SK-N-SH (cell line): ENCODE results near the gene ATG7. TPM values are rescaled to one million over a fixed set of nuclear protein-coding genes. Genes with fewer than 3 reads are reported as not detected.
"Not testable (repeated sequence)": the region's sequence is repeated elsewhere in the genome, so short reads cannot be mapped to it uniquely, and the experiment has no call there.

Source experiments
- CTCF ChIA-PET: fragments of 300-600, 350-600 bp; formaldehyde crosslinking; extraction: SDS; loops from one replicate; lab custom pipeline; 2021; lab: Yijun Ruan, JAX
- POLR2A ChIA-PET: fragments of 350-600 bp; sonication (Branson Sonifier 250); formaldehyde crosslinking; extraction: SDS; loops from one replicate; lab custom pipeline; 2020; ENCODE audit warnings: antibody characterized with exemption, inconsistent platforms; lab: Yijun Ruan, JAX
- DNase-seq: peaks from one replicate; pipeline ENCODE4 v3.0.0; 2012
- H2AFZ ChIP-seq: fragments of 200-600 bp; sonication (generic); 2 replicates; pipeline ENCODE4 v1.8.1; 2016; ENCODE audit warnings: antibody characterized with exemption, mild to moderate bottlenecking, low read depth
- H3F3A ChIP-seq: fragments of 200-600 bp; sonication (generic); replicated peaks from 2 replicates; pipeline ENCODE3; 2016; ENCODE audit warnings: antibody characterized with exemption, mild to moderate bottlenecking; ENCODE audit not compliant: insufficient read depth
- H3K27ac ChIP-seq, 2 experiments: fragments of 200-500 bp in 1 of 2; fragments of 200-600 bp in 1 of 2; sonication (Bioruptor generic) in 1 of 2; sonication (generic), shearing (Covaris generic) in 1 of 2; 2 replicates each; pipeline versions ENCODE4 v1.5.1 to v1.6.1; 2014 to 2016; ENCODE audit warnings: low read depth in 2 of 2, inconsistent platforms in 1 of 2, low read length in 1 of 2, mild to moderate bottlenecking in 1 of 2, mixed read lengths in 1 of 2
- H3K27me3 ChIP-seq: fragments of 200-600 bp; sonication (generic), shearing (Covaris generic); 2 replicates; pipeline ENCODE4 v1.6.1; 2016; ENCODE audit warnings: mixed run types; ENCODE audit not compliant: insufficient read depth
- H3K36me3 ChIP-seq, 2 experiments: fragments of 200-500 bp in 1 of 2; fragments of 200-600 bp in 1 of 2; sonication (Bioruptor generic) in 1 of 2; sonication (generic) in 1 of 2; replicated peaks in 1 of 2; 2 replicates each; pipeline versions ENCODE3 to v1.5.1; 2014 to 2016; ENCODE audit warnings: low read length in 1 of 2, mild to moderate bottlenecking in 1 of 2; ENCODE audit not compliant: insufficient read depth in 2 of 2, control insufficient read depth in 1 of 2
- H3K4me1 ChIP-seq, 2 experiments: fragments of 200-500 bp in 1 of 2; fragments of 200-600 bp in 1 of 2; sonication (Bioruptor generic) in 1 of 2; sonication (generic), shearing (Covaris generic) in 1 of 2; 2 replicates each; pipeline versions ENCODE4 v1.5.1 to v1.6.1; 2014 to 2016; ENCODE audit warnings: low read depth in 1 of 2, low read length in 1 of 2, mixed run types in 1 of 2; ENCODE audit not compliant: insufficient read depth in 2 of 2, control insufficient read depth in 1 of 2
- H3K4me2 ChIP-seq: fragments of 200-600 bp; sonication (generic), shearing (Covaris generic); 2 replicates; pipeline ENCODE4 v1.6.1; 2017; ENCODE audit warnings: mixed run types
- H3K4me3 ChIP-seq, 2 experiments: fragments of 200-500 bp in 1 of 2; fragments of 200-600 bp in 1 of 2; sonication (Bioruptor generic) in 1 of 2; sonication (generic), shearing (Covaris generic) in 1 of 2; 2 replicates each; pipeline versions ENCODE4 v1.5.1 to v1.8.1; 2014 to 2016; ENCODE audit warnings: low read depth in 2 of 2, inconsistent platforms in 1 of 2, low read length in 1 of 2, mild to moderate bottlenecking in 1 of 2, mixed read lengths in 1 of 2, moderate library complexity in 1 of 2
- H3K79me2 ChIP-seq: fragments of 200-600 bp; sonication (generic); 2 replicates; pipeline ENCODE4 v1.8.1; 2017; ENCODE audit warnings: mild to moderate bottlenecking; ENCODE audit not compliant: insufficient read depth
- H3K9ac ChIP-seq: fragments of 200-600 bp; sonication (generic); 2 replicates; pipeline ENCODE4 v1.6.1; 2017; ENCODE audit warnings: mixed run types
- H3K9me2 ChIP-seq: fragments of 200-600 bp; sonication (generic); 2 replicates; pipeline ENCODE4 v1.6.1; 2017; ENCODE audit warnings: mixed run types
- H3K9me3 ChIP-seq: fragments of 200-600 bp; sonication (generic); 2 replicates; pipeline ENCODE4 v1.6.1; 2017; ENCODE audit warnings: mixed run types, mild to moderate bottlenecking, moderate library complexity
- H4K20me1 ChIP-seq: fragments of 200-600 bp; sonication (generic); 2 replicates; pipeline ENCODE4 v1.6.1; 2017; ENCODE audit warnings: mild to moderate bottlenecking, mixed run types; ENCODE audit not compliant: insufficient read depth
- ELF1 ChIP-seq: IDR thresholded peaks from 2 replicates; pipeline ENCODE4 v1.4.0; 2012
- EZH2phosphoT487 ChIP-seq: fragments of 200-600 bp; sonication (generic); IDR thresholded peaks from 2 replicates; pipeline ENCODE4 v1.6.1; 2017; ENCODE audit warnings: low read depth, mixed run types, mild to moderate bottlenecking, antibody characterized with exemption, moderate library complexity, borderline replicate concordance
- GABPA ChIP-seq: IDR thresholded peaks from 2 replicates; pipeline ENCODE4 v1.4.0; 2012; ENCODE audit warnings: low read depth, mild to moderate bottlenecking
- MEF2A ChIP-seq: IDR thresholded peaks from 2 replicates; pipeline ENCODE4 v1.4.0; 2012; ENCODE audit warnings: low read depth, borderline replicate concordance
- RXRA ChIP-seq: IDR thresholded peaks from 2 replicates; pipeline ENCODE4 v1.4.0; 2012; ENCODE audit warnings: low read depth, mild to moderate bottlenecking, borderline replicate concordance
- SIN3A ChIP-seq: IDR thresholded peaks from 2 replicates; pipeline ENCODE4 v1.6.1; 2012; ENCODE audit warnings: low read depth, mild to moderate bottlenecking, low read length, moderate library complexity, borderline replicate concordance
- SMC3 ChIP-seq: IDR thresholded peaks from 2 replicates; pipeline ENCODE4 v1.6.1; 2012; ENCODE audit warnings: low read depth, low read length, improper control_type of control experiment
- TCF12 ChIP-seq: IDR thresholded peaks from 2 replicates; pipeline ENCODE4 v1.4.0; 2012
- WGBS: methylation state at CpG from one replicate; pipeline ENCODE4 v1.1.6; 2017; ENCODE audit warnings: low lambda C conversion rate; 5-methylcytosine and 5-hydroxymethylcytosine counted together
- polyA plus RNA-seq, 3 experiments: library from polyadenylated mRNA; depleted of rRNA; stranded (reverse); fragments of >200 nt; gene quantifications; 2 replicates each; pipeline ENCODE4 v1.2.3, GENCODE V29; 2012
- TF ChIP-seq, protein P1 (sequence below): IDR thresholded peaks from 2 replicates; pipeline ENCODE4 v1.4.0; 2012; ENCODE audit warnings: low read depth
- TF ChIP-seq, protein P2 (sequence below): fragments of 200-600 bp; sonication (generic); IDR thresholded peaks from 2 replicates; pipeline ENCODE4 v1.6.1; 2017; ENCODE audit warnings: antibody characterized with exemption, mild to moderate bottlenecking, moderate library complexity
- TF ChIP-seq, protein P3 (sequence below): fragments of 150-350 bp; IDR thresholded peaks from 2 replicates; pipeline ENCODE4 v1.6.1; 2016; ENCODE audit warnings: mild to moderate bottlenecking, low read depth, low read length

ATG7 gene
- polyA plus RNA-seq, 1 of the 3 experiments (the other 2 are of a cell fraction) = 29.5 TPM

DNA sequence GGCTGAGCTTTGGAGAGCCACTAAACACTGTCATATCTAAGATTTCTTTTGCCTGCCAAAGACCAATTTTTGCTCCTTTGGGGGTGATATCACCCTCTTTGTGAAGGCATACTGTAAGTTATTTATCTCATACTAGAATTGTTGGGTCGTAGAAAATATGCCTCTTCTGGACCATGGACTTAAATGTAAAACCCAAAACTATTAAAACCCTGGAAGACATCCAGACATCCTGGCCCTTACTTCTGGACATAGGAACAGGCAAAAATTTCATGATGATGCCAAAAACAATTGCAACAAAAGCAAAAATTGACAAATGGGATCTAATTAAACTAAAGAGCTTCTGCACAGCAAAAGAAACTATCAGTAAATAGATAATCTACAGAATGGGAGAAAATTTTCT is 172.2 kb downstream of the ATG7 start:
- no peak overlapping the region for H3K9ac ChIP-seq

DNA sequence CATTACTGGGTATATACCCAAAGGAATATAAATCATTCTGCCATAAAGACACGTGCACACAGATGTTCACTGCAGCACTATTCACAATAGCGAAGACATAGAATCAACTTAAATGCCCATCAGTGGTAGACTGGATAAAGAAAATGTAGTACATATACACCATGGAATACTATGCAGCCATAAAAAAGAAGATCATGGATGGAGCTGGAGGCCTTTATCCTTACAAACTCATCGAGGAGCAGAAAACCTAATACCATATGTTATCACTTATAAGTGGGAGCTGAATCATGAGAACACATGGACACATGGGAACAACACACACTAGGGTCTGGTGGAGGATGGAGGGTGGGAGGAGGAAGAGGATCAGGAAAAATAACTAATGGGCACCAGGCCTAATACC is 173.0 kb downstream of the ATG7 start:
- H3K79me2 ChIP-seq, H2AFZ ChIP-seq, H3K27ac ChIP-seq, H3F3A ChIP-seq, CTCF ChIA-PET, H3K9ac ChIP-seq, H3K9me3 ChIP-seq, H3K4me2 ChIP-seq, H3K36me3 ChIP-seq, H4K20me1 ChIP-seq, POLR2A ChIA-PET, H3K27me3 ChIP-seq, H3K4me1 ChIP-seq, H3K9me2 ChIP-seq, DNase-seq, H3K4me3 ChIP-seq: not testable (repeated sequence)
- 92% methylated on average over 3 of the region's 3 CpGs for WGBS

More for the DNA sequence above, 172.2 kb downstream of the ATG7 start:
- ChIA-PET CTCF (no interaction called here), POLR2A (no interaction called here)
- H3K27me3 ChIP-seq = no peaks in the 10 kb centered on the region
- TF ChIP-seq, protein P1, sequence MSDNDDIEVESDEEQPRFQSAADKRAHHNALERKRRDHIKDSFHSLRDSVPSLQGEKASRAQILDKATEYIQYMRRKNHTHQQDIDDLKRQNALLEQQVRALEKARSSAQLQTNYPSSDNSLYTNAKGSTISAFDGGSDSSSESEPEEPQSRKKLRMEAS = no peak
- no peak for TF ChIP-seq RXRA
- no peak for TF ChIP-seq SIN3A
- no peak for TF ChIP-seq GABPA
- TF ChIP-seq EZH2phosphoT487 = no peak
- TF ChIP-seq TCF12 = no peak
- TF ChIP-seq MEF2A = no peak
- TF ChIP-seq, protein P2, sequence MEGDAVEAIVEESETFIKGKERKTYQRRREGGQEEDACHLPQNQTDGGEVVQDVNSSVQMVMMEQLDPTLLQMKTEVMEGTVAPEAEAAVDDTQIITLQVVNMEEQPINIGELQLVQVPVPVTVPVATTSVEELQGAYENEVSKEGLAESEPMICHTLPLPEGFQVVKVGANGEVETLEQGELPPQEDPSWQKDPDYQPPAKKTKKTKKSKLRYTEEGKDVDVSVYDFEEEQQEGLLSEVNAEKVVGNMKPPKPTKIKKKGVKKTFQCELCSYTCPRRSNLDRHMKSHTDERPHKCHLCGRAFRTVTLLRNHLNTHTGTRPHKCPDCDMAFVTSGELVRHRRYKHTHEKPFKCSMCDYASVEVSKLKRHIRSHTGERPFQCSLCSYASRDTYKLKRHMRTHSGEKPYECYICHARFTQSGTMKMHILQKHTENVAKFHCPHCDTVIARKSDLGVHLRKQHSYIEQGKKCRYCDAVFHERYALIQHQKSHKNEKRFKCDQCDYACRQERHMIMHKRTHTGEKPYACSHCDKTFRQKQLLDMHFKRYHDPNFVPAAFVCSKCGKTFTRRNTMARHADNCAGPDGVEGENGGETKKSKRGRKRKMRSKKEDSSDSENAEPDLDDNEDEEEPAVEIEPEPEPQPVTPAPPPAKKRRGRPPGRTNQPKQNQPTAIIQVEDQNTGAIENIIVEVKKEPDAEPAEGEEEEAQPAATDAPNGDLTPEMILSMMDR = no peak
- TF ChIP-seq ELF1 = no peak
- TF ChIP-seq, protein P3, sequence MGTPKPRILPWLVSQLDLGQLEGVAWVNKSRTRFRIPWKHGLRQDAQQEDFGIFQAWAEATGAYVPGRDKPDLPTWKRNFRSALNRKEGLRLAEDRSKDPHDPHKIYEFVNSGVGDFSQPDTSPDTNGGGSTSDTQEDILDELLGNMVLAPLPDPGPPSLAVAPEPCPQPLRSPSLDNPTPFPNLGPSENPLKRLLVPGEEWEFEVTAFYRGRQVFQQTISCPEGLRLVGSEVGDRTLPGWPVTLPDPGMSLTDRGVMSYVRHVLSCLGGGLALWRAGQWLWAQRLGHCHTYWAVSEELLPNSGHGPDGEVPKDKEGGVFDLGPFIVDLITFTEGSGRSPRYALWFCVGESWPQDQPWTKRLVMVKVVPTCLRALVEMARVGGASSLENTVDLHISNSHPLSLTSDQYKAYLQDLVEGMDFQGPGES = no peak
- TF ChIP-seq SMC3 = no peak
- H3K4me2 ChIP-seq = no peak overlapping the region
- no peak overlapping the region for H3K27ac ChIP-seq
- no peak overlapping the region for H2AFZ ChIP-seq
- no peaks in the 10 kb centered on the region for H3K9me3 ChIP-seq
- no peaks in the 10 kb centered on the region for H3K79me2 ChIP-seq
- H3K36me3 ChIP-seq = no peaks in the 10 kb centered on the region
- H3K4me3 ChIP-seq = no peak overlapping the region
- no peak for DNase-seq
- 86% methylated on average over 1 of the region's 1 CpG for WGBS
- H4K20me1 ChIP-seq = no peaks in the 10 kb centered on the region
- no peaks in the 10 kb centered on the region for H3K4me1 ChIP-seq
- no peaks in the 10 kb centered on the region for H3F3A ChIP-seq
- H3K9me2 ChIP-seq = no peaks in the 10 kb centered on the region
